GM23338 (cell line): ENCODE measurements around the gene FBLIM1. TPM values are rescaled to one million over a fixed set of nuclear protein-coding genes. Genes with fewer than 3 reads are reported as not detected.

Source experiments
- ATAC-seq: fragments of 200-7000 bp; cut with Tn5 transposase; 3 replicates; pipeline ENCODE4 v1.9.1; 2020
- DNase-seq: peaks from one replicate; pipeline ENCODE4 v3.0.0-alpha.2; 2015; ENCODE audit warnings: low spot score
- H2AFZ ChIP-seq: fragments of 200-600 bp; sonication (generic); 2 replicates; pipeline ENCODE4 v1.8.0; 2016; ENCODE audit warnings: antibody characterized with exemption, mild to moderate bottlenecking, moderate library complexity
- H3F3A ChIP-seq: fragments of 200-600 bp; sonication (generic); replicated peaks from 2 replicates; pipeline ENCODE4 v1.8.0; 2017; ENCODE audit warnings: antibody characterized with exemption, mixed run types, low read depth
- H3K27ac ChIP-seq: fragments of 200-600 bp; sonication (generic); 2 replicates; pipeline ENCODE4 v1.6.1; 2016; ENCODE audit warnings: low read depth
- H3K27me3 ChIP-seq: fragments of 200-600 bp; sonication (generic); 2 replicates; pipeline ENCODE4 v1.8.0; 2016; ENCODE audit warnings: mild to moderate bottlenecking, mixed run types, moderate library complexity; ENCODE audit not compliant: insufficient read depth
- H3K36me3 ChIP-seq: fragments of 200-600 bp; sonication (generic); 2 replicates; pipeline ENCODE4 v1.8.0; 2016; ENCODE audit warnings: mild to moderate bottlenecking; ENCODE audit not compliant: insufficient read depth
- H3K4me1 ChIP-seq: fragments of 200-600 bp; sonication (generic); 2 replicates; pipeline ENCODE4 v1.8.0; 2016; ENCODE audit warnings: mild to moderate bottlenecking, moderate library complexity; ENCODE audit not compliant: insufficient read depth
- H3K4me2 ChIP-seq: fragments of 200-600 bp; sonication (generic); 2 replicates; pipeline ENCODE4 v1.7.1; 2017; ENCODE audit warnings: mixed run types
- H3K4me3 ChIP-seq: fragments of 200-600 bp; sonication (generic); 2 replicates; pipeline ENCODE4 v1.6.1; 2016; ENCODE audit warnings: mixed run types
- H3K79me2 ChIP-seq: fragments of 200-600 bp; sonication (generic); replicated peaks from 2 replicates; pipeline ENCODE4 v1.8.0; 2017; ENCODE audit warnings: mild to moderate bottlenecking; ENCODE audit not compliant: insufficient read depth
- H3K9me2 ChIP-seq: fragments of 200-600 bp; sonication (generic); 2 replicates; pipeline ENCODE4 v1.8.0; 2017; ENCODE audit not compliant: insufficient read depth
- H4K20me1 ChIP-seq: fragments of 200-600 bp; sonication (generic); replicated peaks from 2 replicates; pipeline ENCODE4 v1.8.0; 2017; ENCODE audit warnings: mild to moderate bottlenecking; ENCODE audit not compliant: insufficient read depth
- H3K27ac Mint-ChIP-seq: 2 replicates; pipeline ENCODE4 v1.8.0; 2020; ENCODE audit warnings: inconsistent platforms, mild to moderate bottlenecking, moderate library complexity, mixed read lengths
- H3K27me3 Mint-ChIP-seq: 3 replicates; pipeline ENCODE4 v1.8.0; 2022; ENCODE audit warnings: low read depth, mild to moderate bottlenecking, moderate library complexity, mixed read lengths, inconsistent platforms; ENCODE audit not compliant: insufficient read depth, poor library complexity
- H3K36me3 Mint-ChIP-seq: 3 replicates; pipeline ENCODE4 v1.8.0; 2021; ENCODE audit warnings: low read depth, mild to moderate bottlenecking, inconsistent platforms, moderate library complexity, mixed read lengths
- H3K4me1 Mint-ChIP-seq: 3 replicates; pipeline ENCODE4 v1.8.0; 2020; ENCODE audit warnings: mild to moderate bottlenecking, inconsistent platforms, mixed read lengths
- H3K4me3 Mint-ChIP-seq: 3 replicates; pipeline ENCODE4 v1.8.0; 2021; ENCODE audit warnings: moderate library complexity, mild to moderate bottlenecking, inconsistent platforms, mixed read lengths
- H3K9me3 Mint-ChIP-seq: 3 replicates; pipeline ENCODE4 v1.8.0; 2020; ENCODE audit warnings: moderate library complexity, mild to moderate bottlenecking, inconsistent platforms, mixed read lengths
- CREB1 ChIP-seq: fragments of 250-450 bp; sonication (Bioruptor Pico); IDR thresholded peaks from 2 replicates; pipeline ENCODE4 v1.5.0; 2020; ENCODE audit warnings: low read depth, mild to moderate bottlenecking, moderate library complexity
- CTCF ChIP-seq, 2 experiments: fragments of 200-600 bp in 1 of 2; sonication (generic) in 1 of 2; conservative IDR thresholded peaks; 2 replicates each; pipeline versions ENCODE4 v1.5.1 to v1.6.1; 2016 to 2017; ENCODE audit warnings: antibody characterized with exemption in 2 of 2, low read depth in 2 of 2, mild to moderate bottlenecking in 2 of 2, moderate library complexity in 1 of 2
- ETS1 ChIP-seq: IDR thresholded peaks from 2 replicates; pipeline ENCODE4 v1.6.1; 2016; ENCODE audit warnings: antibody characterized with exemption
- EZH2 ChIP-seq: fragments of 200-600 bp; sonication (generic); IDR thresholded peaks from one replicate; pipeline ENCODE4 v1.8.0; 2017; ENCODE audit warnings: antibody characterized with exemption, mild to moderate bottlenecking, low read depth; ENCODE audit not compliant: unreplicated experiment
- EZH2phosphoT487 ChIP-seq: fragments of 200-600 bp; sonication (generic); IDR thresholded peaks from one replicate; pipeline ENCODE4 v1.8.1; 2018; ENCODE audit warnings: antibody characterized with exemption; ENCODE audit not compliant: unreplicated experiment
- JUNB ChIP-seq: IDR thresholded peaks from one replicate; pipeline ENCODE4 v1.6.1; 2016; ENCODE audit warnings: antibody characterized with exemption; ENCODE audit not compliant: unreplicated experiment
- NANOG ChIP-seq: IDR thresholded peaks from 2 replicates; pipeline ENCODE4 v1.6.1; 2016; ENCODE audit warnings: antibody characterized with exemption, borderline replicate concordance
- POLR2AphosphoS5 ChIP-seq: IDR thresholded peaks from 2 replicates; pipeline ENCODE4 v1.6.1; 2016; ENCODE audit warnings: antibody characterized with exemption, low read depth
- REST ChIP-seq: IDR thresholded peaks from one replicate; pipeline ENCODE4 v1.6.1; 2018; ENCODE audit warnings: antibody characterized with exemption; ENCODE audit not compliant: unreplicated experiment
- STAT1 ChIP-seq: IDR thresholded peaks from one replicate; pipeline ENCODE4 v1.6.1; 2016; ENCODE audit warnings: antibody characterized with exemption; ENCODE audit not compliant: unreplicated experiment
- ZNF114 ChIP-seq: fragments of 250-450 bp; sonication (Bioruptor Pico); IDR thresholded peaks from 2 replicates; pipeline ENCODE4 v1.5.0; 2020; ENCODE audit warnings: mild to moderate bottlenecking, moderate library complexity
- ZNF331 ChIP-seq: fragments of 250-450 bp; sonication (Bioruptor Pico); IDR thresholded peaks from 2 replicates; pipeline ENCODE4 v1.5.0; 2020; ENCODE audit warnings: low read depth, mild to moderate bottlenecking, moderate library complexity
- ZNF462 ChIP-seq: fragments of 250-450 bp; sonication (Bioruptor Pico); IDR thresholded peaks from 2 replicates; pipeline ENCODE4 v1.5.0; 2020; ENCODE audit warnings: mild to moderate bottlenecking, moderate library complexity
- polyA plus RNA-seq: library from polyadenylated mRNA; unstranded; fragments of >200 nt; fragmentation: Nextera tagmentation; extraction: Ambion mirVana; gene quantifications from 2 replicates; pipeline ENCODE4 v1.2.1, GENCODE V29; 2016
- total RNA-seq: library from RNA; depleted of rRNA; stranded (reverse); fragments of >200 nt; shearing (Covaris generic); gene quantifications from 2 replicates; pipeline ENCODE4 v1.2.3, GENCODE V29; 2014

Gene FBLIM1
- total and polyA plus RNA-seq, 2 experiments from 2014 or later = 41.7 to 81.7 TPM

GRCh38 chr1:15799004-15799867 lies 40.6 kb downstream of the FBLIM1 start:
- Mint-ChIP-seq H3K4me1 (peaks cover 20% of the 10 kb centered on the region), H3K27me3 (peaks cover 11% of the 10 kb centered on the region), H3K36me3 (no peaks in the 10 kb centered on the region), H3K27ac (no peak overlapping the region), H3K9me3 (no peaks in the 10 kb centered on the region), H3K4me3 (no peak overlapping the region)
- Histone ChIP-seq H4K20me1 (no peaks in the 10 kb centered on the region), H3K36me3 (no peaks in the 10 kb centered on the region), H2AFZ (no peak overlapping the region), H3F3A (0 out of 2 replicates have a peak, but pooled peaks cover 2% of the 10 kb centered on the region), H3K4me1 (peaks cover 12% of the 10 kb centered on the region; the same call in 1 of the 2 replicates), H3K9me2 (no peaks in the 10 kb centered on the region), H3K27ac (no peak overlapping the region), H3K27me3 (no peaks in the 10 kb centered on the region), H3K79me2 (no peaks in the 10 kb centered on the region), H3K4me3 (no peak overlapping the region), H3K4me2 (no peak overlapping the region)
- TF ChIP-seq STAT1 (no peak), CREB1 (CRISPR knock-in tag) (no peak), POLR2AphosphoS5 (no peak), REST (no peak), EZH2phosphoT487 (no peak), NANOG (no peak), CTCF (conservative IDR thresholded peaks at IDR 0.05; ENCODE audit: low read depth in 2 of 2) (no peak), ZNF331 (CRISPR knock-in tag) (no peak), ZNF114 (CRISPR knock-in tag) (no peak), EZH2 (no peak), ETS1 (no peak), ZNF462 (no peak), JUNB (no peak)
- ATAC-seq (peak; percentile 45), DNase-seq (peak; percentile 37)
